Inflammatory macrophage treated with lipopolysaccharide for 1 hour (primary cell): Measurements from ENCODE around the gene PTPRN2.

ENCODE experiments used
- DNase-seq, 2 donors: peaks; one replicate each; pipeline ENCODE4 v3.0.0-alpha.2; 2020 to 2022

Gene PTPRN2

DNA sequence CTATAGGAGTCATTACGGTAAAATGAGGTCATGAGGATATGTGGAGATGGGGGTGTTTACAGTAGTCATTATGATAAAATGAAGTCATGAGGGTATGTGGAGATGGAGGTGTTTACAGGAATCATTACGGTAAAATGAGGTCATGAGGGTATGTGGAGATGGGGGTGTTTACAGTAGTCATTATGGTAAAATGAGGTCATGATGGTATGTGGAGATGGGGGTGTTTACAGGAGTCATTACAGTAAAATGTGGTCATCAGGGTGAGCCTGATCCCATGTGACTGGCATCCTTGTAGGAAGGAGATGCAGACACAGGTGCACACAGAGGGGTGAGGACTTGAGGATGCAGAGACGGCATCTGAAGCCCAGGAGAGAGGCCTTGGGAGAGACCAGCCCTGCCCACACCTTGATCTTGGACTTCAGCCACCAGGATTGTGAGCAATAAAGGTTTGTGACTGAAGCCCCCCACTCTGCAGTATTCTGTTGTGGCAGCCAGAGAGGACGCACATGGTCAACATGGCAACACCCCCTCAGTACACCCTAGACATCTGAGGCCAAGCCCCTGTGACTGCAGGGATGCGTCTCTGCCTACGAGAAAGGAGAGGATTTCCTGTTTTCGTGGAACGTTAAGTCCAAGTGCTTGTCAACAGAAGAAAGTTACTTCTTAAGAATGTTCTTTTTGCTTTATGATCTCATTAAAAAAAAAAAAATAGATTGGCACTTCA is 706.4 kb downstream of the PTPRN2 start:
- no peak for DNase-seq

DNA sequence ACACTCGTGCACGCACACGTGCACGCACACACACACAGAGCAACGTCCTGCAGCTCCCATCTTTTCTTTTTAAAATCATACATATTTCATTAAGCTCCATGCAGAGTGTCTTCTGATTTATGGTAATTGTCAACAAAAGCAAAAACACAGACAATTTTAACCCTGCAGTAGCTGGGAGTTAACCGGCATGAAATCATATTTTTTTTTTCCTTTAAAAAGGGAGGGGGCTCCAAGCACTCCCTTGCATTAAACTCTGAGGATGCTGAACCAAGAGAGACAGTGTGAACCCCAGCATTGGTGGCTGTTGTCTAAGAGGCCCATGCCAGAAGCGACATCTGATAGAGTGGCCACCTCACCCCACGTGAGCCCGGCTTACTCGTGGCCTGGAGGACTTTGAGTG is 708.2 kb downstream of the PTPRN2 start:
- no peak for DNase-seq

DNA sequence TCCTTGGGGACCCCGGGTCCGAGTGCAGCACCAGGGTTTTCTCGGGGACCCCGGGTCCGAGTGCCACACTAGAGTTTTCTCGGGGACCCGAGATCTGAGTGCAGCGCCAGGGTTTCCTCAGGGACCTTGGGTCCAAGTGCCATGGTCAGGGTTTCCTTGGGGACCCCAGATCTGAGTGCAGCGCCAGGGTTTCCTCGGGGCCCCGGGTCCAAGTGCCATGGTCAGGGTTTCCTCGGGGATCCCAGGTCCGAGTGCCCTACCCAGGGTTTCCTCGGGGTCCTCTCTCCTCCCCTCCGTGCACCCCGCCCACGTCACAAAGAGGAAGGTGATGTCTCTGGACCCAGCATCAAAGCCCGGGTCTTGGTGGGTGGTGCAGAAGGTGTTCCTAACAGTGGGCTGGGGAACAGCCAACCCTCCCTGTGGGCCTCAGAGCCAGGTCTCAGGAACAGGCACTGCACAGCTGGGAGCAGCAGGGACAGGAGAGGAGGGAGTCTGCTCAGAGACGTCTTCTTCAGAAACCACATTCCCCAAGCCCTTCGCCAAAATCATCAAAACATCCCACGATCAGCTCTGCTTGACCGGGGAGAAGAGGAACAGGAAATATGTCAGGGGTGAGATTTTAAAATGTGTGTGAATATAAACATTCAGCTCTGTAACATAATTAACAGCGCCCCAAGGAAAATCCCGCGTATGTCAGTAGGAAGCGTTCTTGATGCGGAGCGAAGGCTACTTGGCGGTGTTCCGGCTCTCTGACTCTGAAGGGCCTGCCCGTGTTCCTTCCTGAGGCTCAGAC is 710.1 kb downstream of the PTPRN2 start:
- no peak for DNase-seq

DNA sequence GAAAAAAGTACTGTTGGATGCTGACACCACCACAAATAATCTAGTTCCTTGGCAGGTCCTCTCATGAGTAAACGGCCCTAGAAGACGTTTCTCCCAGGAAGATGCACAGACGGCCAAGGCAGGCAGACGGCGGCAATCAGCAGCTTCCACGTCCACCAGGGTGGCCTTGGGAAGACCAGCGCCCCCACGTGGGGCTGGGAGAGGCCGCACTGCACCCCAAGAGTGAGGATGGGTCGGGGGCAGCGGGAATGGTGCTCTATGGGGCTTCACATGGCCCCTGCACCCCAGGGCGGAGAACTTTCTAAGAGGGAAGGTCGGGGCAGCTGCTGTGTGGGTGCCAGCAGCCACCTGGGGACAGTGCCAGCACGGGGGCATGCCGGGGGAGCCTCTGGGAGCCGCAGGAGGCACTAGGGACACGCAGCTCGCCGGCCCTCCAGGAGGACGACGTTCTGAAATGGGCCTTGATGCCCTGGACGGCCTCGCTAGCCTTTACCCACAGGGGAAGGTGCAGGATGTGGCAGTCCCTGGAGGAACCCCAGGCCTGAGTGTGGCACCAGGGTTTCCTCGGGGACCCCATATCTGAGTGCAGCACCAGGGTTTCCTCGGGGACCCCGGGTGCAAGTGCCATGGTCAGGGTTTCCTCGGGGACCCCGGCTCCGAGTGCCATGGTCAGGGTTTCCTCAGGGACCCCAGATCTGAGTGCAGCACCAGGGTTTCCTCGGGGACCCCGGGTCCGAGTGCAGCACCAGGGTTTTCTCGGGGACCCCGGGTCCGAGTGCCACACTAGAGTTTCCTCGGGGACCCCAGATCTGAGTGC is 710.9 kb downstream of the PTPRN2 start:
- no peak for DNase-seq

DNA sequence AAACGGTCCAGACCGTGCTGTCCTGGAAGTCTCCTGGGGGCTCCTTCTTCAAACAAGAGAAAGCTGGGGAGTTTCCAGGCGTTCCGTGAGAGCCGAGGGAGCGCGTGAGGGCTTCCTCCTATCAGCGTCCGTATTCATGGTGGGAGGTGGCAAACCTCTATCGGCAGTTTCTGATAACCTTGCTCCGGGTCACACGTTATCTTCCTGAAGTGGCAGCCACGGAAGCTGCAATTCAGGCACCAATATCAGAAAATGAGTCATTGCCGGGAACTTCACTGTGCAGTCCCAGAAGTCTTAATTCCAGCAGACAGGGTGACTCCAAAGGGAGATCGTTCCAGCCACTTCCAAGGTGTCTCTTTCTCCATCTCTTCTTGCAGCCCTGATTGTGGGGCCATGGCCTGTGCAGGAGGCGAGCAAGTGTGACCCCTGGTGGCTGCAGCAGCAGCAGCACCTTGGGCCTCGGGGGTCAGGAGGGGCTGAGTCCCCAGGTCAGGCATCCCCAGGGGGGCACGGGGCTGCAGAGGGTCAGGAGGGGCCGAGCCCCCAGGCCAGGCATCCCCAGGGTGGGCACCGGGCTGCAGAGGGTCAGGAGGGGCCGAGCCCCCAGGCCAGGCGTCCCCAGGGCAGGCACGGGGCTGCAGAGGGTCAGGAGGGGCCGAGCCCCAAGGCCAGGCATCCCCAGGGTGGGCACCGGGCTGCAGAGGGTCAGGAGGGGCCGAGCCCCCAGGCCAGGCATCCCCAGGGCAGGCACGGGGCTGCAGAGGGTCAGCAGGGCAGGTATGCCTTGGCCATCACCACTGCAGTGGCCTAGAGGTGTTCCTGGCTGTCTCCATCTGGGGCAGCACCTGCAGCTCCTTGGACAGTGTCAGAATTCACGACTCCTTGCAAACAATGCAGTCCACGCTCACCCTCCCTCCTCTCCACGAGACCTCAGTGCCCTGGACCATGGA is 712.1 kb downstream of the PTPRN2 start:
- DNase-seq = peak; percentile 8 to 42

DNA sequence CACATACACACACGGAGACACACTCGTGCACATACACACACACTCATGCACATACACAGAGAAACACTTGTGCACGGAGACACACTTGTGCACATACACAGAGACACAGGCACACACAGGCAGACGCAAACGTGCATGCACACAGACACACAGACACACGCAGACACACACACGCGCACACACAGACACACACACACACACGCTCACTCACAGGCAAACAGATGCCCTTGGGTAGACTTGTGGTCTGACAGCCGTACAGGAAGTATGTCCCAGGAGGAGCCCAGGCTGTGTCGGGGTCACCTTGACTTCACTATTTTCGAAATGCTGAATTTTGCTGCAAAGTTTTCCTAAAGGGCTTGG is 712.8 kb downstream of the PTPRN2 start:
- DNase-seq = no peak

DNA sequence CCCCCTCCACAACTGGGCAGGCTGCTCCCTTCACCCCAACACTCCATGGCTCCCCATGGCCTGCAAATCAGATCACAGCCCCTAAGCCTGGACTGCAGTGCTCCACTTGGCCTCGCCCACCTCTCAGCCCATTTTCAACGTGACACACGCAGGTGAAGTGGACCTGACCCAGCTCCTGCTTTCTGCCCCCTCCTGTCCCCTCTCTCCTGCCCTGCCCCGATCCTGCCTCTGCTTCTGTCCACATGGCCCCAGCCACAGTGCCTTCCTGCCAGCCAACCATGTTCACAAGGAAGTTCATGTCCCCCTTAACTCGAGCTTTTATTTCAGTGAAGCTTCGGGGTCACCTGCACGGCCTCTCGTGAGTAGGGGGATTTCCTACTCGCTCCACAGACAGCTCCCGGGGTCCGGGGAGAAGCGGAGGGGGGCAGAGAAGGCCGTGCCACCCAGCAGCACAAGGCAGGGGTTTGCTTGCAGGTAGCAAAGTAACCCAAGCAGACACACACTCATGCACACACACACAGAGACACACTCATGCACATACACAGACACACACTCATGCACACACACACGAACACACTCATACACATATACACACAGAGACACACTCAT is 713.3 kb downstream of the PTPRN2 start:
- no peak for DNase-seq

DNA sequence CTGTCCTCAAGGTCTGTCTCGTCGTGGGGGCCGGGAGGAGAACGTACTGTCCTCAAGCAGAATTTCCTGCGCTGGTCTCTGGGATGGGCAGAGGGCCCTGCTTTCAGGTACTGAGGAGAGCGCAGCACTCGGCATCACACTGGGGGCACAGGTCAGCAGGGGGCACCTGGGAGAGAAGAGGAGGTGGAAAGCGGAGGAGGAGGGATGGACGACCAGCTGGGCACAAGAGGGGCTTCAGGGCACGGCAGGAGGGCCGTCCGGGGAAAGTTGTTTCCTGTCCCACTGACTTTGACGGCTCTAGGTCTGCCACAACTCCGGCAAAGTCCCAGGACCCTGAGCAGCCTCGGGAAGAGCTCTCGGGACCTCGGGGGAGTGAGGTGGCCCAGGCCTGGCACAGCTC is 714.0 kb downstream of the PTPRN2 start:
- no peak for DNase-seq

DNA sequence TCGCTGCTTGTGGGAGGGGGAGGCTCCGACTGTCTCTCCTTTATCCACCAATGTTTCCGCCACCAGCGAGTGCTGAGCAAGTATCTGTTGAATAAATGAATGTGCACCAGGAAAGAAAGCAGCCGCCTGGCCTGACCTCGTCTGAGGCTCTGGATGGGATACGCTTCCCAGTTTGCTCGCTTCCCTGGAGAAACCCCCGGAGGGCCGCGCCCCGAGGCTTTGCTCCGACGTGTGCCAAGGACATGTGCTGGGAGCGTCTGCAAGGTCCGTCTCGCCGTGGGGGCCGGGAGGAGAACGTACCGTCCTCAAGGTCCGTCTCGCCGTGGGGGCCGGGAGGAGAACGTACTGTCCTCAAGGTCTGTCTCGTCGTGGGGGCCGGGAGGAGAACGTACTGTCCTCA is 714.4 kb downstream of the PTPRN2 start:
- no peak for DNase-seq

DNA sequence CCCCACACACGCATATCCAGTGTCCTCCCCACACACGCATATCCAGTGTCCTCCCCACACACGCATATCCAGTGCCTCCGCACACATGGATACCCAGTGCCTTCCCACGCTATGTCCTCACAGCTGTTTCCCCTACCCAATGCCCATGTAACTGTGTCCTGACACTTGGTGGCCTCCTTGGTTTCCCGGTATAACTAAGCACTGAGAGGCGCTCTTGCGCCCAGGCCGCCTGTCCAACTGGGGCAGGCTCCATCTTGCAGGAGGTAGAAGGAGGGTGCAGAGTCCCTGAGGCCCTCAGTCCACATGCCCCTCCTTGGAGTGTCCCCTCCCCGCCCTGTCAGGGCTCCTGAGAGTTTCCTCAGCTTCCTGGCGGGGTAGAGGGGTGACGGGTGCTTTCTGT is 715.2 kb downstream of the PTPRN2 start:
- no peak for DNase-seq

DNA sequence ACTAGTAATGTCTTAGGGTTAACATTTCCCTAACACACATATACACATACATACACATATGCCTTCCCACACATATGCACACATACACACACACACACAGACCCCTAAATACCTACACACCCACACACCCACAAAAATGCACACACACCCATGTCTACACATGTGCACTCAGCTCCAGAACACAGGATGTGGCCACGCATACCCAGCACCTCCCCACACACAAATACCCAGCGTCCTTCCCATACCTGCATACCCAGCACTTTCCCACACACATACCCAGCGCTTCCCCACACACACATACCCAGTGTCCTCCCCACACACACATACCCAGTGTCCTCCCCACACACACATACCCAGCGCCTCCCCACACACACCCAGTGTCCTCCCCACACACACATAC is 715.9 kb downstream of the PTPRN2 start:
- no peak for DNase-seq

DNA sequence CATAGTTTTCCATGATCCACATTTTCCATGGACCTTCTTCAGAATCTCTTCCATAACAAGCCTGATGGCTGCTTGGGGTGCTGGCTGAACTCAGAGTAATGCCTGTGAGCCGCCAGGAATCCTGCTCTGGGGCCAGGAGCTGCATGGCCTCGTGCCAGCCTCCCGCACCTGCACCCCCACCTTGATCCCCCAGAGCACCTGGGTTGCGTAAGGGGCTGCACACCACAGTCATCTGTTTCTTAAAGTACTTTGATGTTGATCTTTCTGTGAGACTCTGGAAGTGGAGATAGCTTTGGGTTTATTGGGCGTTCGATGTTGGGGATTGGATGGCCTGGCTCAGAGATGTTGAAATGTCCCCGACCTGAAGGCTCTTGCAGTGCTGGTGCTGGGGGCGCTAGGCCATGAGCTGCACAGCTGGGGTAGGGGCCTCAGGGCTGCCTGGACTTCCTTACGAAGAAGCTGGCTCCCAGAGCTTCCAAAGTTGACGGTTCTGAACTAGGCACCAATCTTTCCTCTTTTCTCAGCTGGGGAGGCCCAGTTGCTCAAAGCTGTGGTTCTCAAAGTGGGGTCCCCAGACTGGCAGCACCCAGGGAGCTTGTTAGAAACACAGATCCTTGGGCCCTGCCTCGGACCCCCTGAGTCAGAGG is 716.9 kb downstream of the PTPRN2 start:
- DNase-seq = no peak

DNA sequence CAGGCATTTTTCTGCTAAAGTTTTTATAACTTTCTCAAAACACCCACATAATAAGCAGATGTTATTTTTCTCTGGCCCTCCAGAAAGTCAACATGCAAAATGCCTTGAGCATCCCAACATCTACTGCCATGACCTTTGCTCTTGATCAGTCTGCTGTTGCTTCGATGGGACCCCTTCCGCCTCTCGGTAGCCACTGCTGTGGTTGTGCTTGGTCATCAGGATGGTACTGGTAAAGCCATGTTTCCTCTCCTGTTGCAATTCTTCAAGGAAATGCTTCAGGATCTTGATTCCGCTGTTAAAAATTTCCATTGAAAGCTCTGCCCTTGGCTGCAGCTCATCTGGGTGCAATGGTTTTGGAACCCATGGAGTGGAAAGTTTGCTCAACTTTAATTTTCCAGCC is 717.8 kb downstream of the PTPRN2 start:
- DNase-seq = no peak

DNA sequence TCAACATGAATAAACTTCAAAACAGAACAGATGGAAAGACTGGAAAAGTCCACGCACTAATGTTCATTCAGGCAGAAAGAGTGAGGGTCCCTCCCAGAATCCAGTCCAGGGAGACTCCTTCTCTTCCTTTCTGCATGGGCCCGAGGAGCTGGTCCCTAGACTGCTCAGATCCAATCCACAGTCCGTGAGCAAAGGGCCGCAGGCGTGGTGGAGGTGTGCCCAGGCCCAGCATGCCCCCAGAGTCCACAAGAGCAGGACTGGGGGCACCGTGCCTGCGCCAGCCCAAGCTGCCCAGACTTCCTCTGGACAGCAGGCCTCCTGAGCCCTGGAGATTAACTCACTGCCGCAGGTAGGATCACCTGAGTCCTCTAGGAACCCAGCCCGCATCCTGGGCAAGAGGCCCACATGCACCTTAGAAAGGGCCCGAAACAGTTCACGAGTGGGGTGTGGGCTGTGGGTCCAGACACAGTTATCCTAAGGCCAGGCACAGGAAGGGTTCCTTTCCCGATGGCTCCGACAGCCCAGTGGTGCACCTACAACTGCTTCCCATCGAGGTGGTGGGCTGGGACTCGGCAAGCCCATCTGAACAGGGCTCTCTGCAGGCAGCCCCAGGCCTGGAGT is 719.8 kb downstream of the PTPRN2 start:
- DNase-seq = no peak

DNA sequence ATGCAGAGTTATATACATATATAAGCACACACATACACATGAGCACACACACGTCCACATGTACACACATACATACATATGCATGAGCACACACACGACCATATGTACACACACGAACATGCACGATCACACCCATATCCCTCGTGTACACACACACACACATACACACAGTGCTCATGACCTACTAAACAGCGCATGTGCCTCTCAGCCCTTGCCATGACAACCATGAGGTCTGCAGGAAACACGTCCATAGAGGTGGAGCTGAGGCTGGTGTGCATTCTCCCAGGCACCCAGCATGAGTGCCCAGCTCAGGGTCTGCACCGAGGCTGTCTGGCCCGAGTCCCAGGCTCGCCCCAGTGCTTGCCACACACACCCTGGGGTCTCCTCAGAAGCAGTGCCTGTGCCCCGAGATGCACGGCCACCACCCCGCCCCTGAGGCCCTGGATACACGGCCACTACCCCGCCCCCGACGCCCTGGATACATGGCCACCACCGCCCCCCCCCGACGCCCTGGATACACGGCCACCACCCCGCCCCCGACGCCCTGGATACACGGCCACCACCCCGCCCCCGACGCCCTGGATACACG is 721.2 kb downstream of the PTPRN2 start:
- DNase-seq = no peak

DNA sequence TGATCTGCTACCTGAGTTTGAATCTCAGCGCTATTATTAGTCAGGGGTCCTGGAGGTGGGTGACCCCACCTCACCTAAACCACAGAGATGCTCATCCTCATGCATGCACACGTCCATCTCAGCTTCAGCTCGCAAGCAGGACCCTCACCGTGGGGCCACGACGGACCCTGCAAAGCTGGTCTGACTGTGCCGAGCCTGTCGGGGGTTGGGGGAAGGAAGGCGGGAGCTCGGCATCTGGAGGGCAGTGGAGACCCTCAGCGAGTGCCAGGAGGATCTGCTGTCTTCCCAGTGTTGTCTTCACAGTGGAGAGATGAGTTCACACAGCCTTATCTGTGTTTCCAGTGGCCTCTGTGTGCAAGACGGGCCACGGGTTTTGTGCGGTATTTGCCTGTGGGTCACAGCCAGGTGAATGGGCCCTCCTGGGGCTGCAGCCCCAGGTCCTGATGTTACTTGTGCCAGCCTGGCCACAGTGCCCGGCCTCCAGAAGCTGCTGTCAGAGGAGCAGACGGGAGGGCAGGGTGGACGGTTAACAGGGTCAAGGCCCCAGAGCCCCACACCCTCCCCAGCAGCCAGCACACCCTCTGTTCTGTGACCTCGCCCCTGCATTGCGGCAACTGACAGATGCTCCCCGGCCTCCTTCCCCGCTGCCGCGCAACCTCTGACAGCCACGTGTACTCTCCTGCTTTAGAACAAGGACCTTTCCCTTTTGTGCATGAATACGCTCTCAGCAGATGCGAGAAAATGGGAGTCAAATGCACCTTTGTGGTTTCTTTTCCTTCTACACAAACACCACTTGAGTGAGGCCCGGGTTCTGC is 722.1 kb downstream of the PTPRN2 start:
- no peak for DNase-seq

DNA sequence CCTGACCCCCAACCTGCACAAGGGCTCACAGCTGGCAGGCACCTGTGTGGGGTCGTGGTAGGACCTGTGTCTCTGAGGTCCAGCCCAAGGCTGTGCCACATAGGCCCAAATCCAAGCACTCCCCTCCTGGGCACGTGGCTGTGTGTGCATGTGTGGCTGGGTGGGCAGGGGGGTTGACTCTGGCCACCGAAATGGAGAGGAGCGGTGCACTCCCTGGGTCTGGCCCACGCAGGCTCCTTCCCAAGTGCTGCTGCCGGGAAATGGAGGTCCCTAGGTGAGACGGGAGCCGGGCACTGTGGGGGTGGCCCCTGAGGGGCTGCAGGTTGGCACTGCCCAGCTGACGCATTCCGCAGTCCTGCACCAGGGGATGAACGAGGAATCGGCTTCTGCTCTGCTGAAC is 722.7 kb downstream of the PTPRN2 start:
- no peak for DNase-seq

DNA sequence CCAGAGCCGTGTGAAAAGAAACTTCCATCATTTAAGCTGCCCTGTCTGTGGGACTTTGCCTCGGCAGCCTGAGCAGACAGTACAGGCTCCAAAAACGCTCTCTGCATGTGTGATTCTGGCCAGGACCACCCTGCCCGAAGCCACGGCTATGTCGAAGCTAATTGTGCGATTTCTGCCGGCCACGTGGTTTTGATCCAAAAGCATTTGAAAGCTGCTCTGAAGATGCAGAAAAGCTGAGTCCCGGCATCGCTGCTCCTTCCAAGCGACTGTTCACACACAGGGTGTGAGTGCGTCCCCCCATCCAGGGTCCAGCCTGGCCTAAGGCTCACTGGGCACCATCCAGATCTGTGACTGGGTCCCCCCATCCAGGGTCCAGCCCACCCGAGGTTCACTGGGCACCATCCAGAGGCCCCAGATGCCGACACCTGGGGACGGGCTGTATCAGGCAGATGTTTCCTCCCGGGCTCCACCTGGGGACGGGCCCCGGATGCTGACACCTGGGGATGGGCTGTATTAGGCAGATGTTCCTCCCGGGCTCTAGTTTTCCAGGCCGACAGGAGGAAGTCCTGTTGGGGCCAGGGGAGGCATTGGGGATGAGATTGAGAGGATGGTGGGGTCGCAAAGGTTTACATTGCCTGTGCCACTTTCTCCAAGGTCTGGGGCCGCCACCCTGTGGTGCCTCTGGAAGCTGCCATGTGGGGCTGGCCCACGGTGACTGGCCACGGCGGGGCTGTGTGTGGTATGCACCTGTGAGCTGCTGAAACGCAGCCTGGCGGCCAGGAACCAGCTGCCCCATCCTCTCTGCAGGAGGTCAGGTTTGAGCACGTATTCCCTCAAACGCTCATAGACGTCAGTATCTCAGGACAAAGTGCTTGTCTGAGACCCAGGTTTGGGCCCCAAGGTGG is 723.5 kb downstream of the PTPRN2 start:
- no peak for DNase-seq

DNA sequence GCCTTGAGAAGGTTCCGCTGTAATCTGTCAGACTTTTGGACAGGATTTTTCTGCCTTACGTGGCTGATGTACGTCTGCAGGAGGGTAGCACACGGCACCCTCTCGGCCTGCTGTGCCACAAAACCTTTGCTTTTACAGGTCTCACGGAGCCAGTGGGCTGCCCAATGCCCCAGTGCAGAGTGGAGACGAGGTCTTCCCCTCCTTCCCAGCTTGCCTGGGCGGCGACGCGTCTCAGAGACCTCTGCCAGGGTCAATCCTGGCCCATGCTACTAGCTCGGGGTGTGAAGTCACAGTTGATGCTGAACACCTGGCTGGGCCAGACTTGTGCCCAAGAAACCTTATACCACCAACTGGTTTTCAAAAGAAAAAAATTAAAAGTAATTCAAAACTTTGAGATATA is 724.4 kb downstream of the PTPRN2 start:
- DNase-seq = no peak
